HG03095 (cell line): Measurements from ENCODE around the gene STYXL2.

ENCODE experiments used
- ATAC-seq: cut with Tn5 transposase; IDR thresholded peaks from one replicate; pipeline ENCODE4 v1.9.1; 2021; ENCODE audit warnings: moderate library complexity; ENCODE audit not compliant: unreplicated experiment

The STYXL2 gene

GRCh38 chr1:167132301-167133010, 38.6 kb downstream of the STYXL2 start:
- ATAC-seq: no peak

DNA sequence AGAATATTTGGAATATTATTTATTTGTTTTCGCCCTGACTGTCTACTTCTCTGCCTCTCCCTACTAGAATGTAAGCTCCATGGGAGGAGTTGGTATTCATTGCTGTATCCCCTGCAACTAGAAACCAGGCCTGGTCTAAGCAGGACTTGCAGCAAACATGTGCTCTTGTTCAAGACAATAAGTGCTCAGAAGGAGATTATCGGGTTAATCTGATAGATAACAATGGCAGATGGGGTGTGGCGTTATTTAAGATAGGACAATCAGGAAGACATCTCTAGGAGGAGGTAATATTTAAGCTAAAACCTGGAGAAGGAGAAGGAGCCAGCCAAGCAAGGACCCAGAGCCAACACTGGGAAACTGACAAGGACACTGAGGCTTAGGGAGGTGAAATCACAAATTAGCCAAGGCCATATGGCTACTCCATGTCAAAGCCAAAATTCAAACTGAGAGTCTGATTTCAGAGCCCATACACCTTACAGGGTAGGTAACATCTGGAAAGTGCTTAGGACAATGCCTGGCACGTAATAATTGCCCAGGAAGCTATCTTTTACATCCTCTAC, 41.5 kb downstream of the STYXL2 start:
- ATAC-seq: no peak

DNA sequence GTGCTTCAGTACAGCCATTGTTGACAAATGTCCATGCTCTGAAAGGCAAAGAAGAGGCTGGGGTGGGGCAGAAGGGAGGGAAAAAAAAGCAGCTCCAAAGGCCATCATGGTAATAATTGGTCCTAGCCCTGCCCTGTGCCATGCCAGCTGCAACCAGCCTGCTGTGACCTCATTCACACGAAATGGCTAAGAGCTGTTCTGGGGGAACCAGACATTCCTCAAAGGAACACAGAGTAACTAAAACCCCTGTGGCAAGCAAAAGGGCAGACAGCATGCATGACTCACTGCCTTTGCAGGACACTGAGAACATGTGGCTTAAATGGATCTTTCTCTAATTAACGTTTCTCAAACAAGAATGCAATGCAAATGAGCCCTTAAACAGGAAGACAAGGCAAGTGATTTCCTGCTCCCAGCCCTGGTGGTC, 42.3 kb downstream of the STYXL2 start:
- no peak for ATAC-seq

DNA sequence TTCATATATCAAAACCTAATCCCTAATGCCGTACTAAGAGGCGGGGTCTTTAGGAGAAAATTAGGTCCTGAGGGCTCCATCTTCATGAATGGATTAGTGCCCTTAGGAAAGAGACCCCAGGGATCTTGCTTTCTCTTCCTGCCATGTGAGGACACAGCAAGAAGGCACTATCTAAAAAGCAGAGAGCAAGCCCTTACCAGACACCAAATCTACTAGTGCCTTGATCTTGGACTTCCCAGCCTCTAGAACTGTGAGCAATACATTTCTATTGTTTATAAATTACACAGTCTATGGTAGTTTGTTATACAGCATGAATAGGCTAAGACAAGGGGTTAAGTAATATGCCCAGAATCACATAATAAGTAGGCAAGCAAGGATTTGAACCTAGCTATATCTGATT, 42.9 kb downstream of the STYXL2 start:
- ATAC-seq: no peak

DNA sequence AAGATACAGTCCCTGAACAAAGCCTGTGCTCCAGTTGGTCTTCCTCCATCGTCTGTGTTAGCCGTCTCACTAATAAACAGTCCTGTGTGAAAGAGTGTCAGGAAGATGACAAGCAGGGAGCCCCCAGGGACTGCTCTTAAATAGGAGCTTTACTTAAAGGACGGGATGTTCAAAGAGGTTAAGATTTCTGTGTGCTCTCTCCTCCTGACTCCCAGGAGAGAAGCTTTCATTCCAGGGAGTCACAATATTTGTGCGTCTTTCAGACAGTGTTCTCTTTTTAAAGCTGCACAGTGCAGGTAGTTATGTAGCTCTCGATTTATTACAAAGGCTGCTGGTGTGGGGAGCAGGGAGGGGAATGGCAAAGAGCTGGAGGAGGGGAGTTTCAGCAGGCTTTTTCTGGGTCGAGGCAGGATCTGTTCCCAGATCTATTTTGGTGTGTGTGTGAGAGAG, 43.5 kb downstream of the STYXL2 start:
- no peak for ATAC-seq

DNA sequence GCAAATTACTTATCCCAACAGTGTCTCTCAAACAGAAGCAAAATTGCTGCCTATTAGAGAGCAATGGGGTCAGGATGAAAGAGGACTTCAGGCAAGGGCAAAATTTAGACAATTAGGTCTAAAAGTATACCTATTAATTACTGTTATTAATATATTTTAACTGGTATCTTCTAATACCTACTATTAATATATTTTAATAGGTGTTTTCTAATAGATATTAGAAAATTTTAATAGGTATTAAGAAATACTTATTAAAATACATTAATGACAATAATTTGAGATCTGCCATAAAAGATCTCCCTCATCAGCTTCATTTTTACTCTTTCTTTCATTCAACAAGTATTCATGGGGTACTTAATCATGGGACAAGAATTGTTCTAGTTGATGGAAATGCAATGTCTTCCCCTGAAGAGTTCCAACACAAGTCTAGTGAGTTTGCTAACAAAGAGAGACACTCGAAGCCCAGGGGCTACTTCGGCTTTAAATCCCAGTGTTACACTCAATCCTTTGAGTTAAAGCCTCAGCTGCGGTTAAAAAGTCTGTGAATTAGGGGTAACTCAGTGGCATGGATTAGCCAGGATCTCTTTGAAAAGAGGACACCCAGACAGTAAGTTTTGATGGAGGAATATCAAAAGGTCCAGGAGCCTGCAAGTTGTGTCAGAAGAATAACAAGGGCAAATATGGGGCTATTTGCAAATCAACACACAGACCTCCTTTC, 44.1 kb downstream of the STYXL2 start:
- no peak for ATAC-seq

GRCh38 chr1:167138703-167139102, 44.8 kb downstream of the STYXL2 start:
- no peak for ATAC-seq

GRCh38 chr1:167141963-167142362, 48.1 kb downstream of the STYXL2 start:
- no peak for ATAC-seq
